ENCODE measurements around the gene MAP2K5.
"Not testable (repeated sequence)": the region's sequence is repeated elsewhere in the genome, so short reads cannot be mapped to it uniquely, and the experiment has no call there.

MAP2K5 gene

DNA sequence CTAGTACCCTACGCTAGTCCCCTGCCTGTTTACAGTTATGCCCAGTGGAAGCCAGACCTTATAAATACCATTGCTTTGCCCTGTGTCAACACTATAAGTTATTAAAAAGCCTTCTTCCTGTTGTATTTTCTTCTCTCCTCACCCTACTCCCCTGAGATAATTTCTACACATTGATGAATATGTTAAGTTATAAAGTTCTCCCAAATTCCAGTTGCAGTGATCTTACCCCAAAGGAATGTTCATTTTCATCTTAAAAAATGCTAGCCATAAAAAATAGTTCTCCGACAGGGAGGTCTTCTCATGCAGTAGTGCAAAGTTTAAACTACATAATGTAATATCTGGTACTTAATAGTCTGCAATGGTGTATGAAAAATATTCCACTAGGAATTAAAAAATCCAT lies 58.6 kb downstream of the MAP2K5 start:
- no peak for DNase-seq (ENCODE audit: low read depth)

DNA sequence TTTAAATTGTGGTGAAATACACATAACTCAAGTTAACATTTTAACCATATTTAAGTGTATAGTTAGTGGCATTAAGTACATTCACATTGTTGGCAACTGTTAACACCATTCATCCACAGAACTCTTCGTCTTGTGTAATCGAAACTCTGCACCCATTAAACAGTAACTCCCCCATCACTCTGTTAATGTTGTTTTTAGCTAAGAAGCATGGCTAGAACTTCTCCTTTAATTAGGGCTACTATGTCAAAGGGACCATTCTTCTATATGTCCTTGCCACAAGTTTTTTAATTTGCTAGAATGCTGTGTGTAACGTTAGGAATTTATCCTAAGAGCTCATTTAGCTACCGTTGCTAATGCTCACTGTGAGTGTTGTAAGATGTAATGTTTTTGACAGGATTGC lies 60.6 kb downstream of the MAP2K5 start:
- DNase-seq (ENCODE audit: low read depth) = no peak

DNA sequence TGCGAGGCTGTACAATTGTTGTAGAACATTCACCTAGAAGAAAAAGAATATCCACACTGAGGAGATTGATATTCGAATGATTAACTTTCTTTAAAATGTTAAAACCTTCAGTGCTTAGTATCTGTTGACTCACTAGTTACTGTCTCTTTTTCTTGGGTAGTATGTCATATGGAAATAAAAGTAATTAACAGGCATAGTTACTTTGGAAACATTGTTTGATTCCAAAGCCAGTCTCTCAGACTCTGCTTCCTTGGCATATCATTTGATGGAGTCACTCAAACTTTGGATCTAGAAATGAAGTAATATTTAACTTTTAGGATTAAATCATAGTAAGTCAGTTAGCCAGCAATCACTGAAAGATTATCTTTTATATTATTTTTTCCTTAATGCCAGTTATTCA lies 63.4 kb downstream of the MAP2K5 start:
- DNase-seq (ENCODE audit: low read depth) = no peak

DNA sequence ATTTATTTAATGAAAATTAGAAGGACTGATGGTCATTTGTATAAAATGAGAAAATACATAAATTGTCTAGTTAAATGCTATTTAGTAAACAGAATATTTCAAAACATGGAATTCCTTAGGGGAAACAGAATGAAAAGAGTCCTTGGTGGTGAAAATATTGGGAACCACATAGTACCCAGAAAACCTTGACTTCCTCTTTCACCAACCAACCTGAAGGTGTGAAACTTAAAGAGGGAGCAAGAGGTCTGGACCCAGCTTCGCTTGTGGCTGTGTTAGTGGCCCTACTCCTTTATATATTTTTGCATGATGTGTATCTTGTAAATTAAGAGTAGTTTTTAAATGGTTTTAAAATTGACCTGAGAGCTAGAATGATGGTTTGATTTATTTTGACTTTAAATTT lies 64.2 kb downstream of the MAP2K5 start:
- no peak for DNase-seq (ENCODE audit: low read depth)

DNA sequence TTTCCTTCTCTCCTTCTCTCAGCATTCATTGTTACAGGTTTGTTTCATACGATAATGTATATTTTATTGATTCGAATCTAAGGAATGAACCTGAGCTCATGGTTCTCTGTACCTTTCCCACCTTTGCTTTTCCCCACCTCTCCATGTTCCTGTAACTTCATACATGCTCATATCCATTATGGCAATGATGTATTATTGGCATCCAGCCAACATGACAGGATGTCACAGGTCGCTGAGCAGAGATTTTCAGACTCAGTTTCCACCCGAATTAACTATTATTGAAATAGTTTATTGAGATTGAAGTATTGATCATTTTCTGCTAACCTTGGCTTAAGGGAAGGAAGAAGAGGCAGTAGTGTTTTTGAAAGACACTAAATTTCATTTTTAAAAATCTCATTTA lies 64.8 kb downstream of the MAP2K5 start:
- DNase-seq (ENCODE audit: low read depth) = no peak

DNA sequence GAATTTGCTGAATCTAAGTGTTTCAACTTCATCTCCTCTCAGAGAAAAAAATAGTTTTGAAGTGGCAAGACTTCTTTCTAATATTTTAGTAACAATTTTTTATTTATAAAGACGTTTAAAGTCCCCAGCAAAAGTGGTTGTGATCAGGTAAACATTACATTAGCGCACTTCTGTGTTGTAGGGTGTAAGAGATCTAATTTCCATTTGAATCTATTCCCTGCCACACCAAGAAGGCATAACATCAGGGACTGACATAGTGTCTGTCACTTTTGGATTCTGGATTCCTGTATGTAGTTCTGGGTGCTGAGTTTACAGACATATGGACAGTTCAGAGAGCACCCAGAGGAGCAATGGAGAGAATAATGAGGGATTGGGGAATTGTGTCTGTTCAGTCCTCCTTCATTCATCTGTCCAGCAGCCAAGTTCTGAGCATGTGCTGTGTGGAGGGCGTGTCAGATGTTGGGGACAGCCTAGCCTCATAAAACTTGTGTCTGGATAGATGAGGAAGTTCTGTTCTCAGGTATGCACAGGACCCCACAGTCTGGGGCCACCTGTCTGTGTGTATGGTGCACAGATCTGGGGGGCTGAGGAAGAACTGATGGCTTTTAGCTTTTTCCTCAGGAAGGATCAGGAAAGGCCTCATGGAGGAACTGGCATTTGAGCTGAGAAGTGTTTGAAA lies 65.6 kb downstream of the MAP2K5 start:
- no peak for DNase-seq (ENCODE audit: low read depth)

DNA sequence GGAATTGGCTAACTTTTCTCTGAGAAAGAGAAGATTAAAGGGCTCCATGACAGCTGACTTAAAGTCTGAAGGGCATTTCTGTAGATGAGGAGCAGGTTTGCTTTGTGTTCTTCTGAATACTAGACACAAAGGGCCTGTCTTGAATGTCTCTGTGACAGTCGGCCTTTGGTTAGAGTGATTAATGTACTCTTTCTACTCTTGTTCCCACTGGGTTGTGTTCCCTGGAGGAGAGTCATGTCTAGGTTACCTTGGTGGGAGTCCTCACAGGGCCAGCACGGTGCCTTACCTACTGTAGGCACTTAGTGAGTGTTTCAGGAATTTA lies 66.1 kb downstream of the MAP2K5 start:
- DNase-seq (ENCODE audit: low read depth) = no peak

DNA sequence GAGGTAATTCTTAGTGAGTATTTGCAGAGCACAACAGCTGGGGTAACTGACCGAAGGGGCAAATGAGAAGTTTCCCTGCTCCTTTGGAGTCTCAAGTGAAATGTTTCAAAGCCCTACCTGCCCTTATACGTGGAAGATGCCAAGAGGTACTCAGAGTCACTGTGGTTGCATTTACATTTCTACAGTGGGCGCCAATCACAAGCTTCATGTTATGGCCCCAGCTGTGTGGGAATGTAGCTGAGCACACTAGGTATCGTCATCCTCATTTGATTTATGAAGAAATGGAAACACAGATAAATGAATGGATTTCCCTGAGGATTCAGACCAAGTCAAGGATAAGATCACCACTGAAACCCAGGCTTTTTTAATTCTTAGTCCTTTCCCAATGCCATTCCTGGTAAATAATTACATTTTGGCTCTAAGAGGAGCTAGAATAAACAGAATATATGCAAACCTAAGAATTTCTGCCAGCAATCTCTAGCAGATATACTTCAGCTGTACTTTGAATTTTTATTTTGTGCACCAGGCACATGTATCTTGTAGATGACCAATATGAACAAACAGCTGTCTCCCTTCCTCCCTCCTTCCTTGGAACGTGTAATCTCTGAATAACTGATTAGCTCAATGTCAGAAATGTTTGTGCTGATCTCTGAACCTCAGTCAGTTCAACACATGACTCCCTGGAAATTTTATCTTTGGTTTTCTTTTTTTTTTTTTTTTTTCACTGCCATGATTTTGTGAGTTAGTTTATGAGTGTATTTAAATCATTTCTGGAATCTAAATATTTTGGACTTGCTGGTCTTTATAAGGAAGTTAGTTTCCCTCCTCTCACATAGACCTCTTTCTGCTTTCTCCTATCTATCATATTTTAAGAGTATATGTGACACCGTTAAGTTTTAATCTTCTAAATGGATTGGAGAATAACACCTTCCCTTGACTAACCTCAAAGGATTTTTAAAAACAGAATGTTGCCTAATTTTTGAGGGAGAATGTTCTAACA lies 69.2 kb downstream of the MAP2K5 start:
- DNase-seq (ENCODE audit: low read depth) = no peak

DNA sequence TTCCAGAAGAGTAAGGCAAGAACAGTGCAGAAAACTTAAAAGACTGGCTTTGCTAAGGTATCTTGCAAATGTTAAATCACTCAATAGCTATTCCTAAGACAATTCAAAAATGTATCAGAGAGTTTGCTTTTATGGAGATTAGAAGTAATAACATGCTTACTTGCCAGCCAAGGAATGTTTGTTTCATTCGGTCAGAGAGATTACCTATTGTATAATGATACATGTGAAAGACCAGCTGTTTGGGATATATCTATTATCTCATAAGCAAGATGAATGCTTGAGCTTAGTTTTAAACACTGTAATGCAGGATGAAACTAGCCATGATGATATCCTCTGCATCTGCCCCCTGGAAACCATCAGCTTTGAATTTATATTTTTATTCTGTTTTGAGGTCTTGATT lies 70.7 kb downstream of the MAP2K5 start:
- no peak for DNase-seq (ENCODE audit: low read depth)

DNA sequence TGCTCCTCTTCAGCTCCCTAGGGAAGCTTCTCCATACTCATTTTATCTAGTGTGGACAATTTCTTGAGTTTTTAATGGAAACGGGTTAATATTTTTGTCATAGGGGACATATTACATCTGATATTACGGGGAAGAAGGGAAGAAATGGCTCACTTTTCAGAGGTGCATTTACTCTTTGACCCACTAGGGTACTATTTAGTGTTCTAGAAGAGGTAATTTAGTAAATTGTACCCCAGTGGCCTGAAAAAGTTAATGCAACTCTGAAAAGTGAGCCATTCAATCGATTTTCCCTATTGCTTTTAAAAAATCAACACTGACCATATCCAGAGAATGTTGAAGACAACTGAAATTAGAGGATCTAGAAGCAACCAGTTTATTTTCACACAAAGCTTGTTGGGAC lies 71.2 kb downstream of the MAP2K5 start:
- no peak for DNase-seq (ENCODE audit: low read depth)

DNA sequence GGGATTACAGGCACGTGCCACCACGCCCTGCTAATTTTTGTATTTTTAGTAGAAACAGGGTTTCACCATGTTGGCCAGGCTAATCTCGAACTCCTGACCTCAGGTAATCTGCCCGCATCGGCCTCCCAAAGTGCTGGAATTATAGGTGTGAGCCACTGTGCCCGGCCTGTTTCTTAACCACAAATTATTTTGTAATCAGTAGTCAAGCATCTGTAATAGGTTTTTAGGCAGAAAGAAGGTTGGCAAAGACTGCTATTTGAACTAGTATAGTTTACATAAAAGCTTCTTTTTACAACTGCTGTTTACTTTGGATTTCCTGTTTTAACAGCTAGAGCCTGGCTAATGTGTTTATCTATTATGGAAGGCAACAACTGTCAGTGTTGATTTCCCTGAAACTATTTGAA lies 72.6 kb downstream of the MAP2K5 start:
- DNase-seq (ENCODE audit: low read depth) = not testable (repeated sequence)

DNA sequence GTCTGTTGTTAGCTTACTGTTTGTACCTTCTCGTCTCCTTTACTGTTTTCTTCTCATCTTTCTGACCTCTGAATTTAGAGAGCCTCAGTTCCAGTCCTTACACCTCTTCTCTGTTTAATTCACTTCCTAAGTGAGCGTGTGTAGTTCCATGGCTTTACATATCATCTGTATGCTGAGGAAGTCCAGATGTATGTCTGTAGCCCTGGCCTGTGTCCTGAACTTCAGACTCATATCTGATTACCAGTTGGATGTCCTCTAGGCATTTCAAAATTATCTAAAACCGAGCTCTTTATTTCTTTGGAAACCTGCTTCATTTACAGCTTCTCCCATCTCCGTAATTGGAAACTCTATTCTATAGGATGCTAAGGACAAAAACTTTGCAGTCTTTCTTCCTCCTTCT lies 75.8 kb downstream of the MAP2K5 start:
- DNase-seq (ENCODE audit: low read depth) = no peak

DNA sequence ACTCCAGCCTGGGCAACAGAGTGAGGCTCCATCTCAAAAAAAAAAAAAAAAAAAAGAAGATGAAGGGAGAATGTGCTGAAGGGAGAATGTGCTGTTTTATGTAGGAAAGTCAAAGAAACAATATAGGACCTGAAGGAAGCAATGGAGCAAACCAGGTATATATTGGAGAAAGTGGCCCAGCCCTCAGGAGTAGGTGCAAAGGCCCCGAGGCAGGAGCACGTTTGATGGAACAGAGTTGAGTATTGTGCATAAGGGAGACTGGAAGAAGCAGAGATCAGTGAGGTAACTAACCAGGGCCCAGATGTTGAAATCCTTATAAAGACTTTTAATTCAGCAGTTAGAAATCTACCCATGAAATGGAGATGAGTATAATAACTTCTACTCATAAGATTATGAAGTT lies 79.6 kb downstream of the MAP2K5 start:
- DNase-seq (ENCODE audit: low read depth) = no peak

DNA sequence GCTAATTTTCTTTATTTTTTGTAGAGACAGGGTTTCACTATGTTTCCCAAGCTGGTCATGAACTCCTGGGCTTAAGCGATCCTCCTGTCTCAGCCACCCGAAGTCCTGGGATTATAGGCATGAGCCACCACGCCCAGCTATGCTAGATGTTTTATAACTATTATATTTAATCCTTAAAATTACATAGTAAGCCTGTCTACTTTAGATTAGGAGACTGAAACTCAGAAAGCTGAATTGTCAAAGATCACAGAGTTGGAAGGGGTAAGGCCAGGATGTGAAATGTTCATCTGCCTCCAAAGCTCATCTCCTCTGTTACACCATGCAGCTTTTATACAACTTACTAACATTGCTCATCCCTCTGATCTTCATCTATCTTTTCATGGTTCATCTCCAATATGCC lies 89.8 kb downstream of the MAP2K5 start:
- DNase-seq (ENCODE audit: low read depth) = no peak

DNA sequence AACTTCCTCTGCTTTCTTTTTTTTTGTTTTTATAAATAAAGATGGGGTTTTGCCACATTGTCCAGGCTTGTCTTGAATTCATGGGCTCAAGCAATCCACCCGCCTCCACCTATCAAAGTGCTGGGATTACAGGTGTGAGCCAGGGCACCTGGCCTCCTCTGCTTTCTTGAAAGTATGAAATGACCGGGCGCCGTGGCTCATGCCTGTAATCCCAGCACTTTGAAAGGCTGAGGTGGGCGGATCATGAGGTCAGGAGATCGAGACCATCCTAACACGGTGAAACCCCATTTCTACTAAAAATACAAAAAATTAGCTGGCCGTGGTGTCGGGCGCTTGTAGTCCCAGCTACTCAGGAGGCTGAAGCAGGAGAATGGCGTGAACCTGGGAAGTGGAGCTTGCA lies 93.4 kb downstream of the MAP2K5 start:
- not testable (repeated sequence) for DNase-seq (ENCODE audit: low read depth)

DNA sequence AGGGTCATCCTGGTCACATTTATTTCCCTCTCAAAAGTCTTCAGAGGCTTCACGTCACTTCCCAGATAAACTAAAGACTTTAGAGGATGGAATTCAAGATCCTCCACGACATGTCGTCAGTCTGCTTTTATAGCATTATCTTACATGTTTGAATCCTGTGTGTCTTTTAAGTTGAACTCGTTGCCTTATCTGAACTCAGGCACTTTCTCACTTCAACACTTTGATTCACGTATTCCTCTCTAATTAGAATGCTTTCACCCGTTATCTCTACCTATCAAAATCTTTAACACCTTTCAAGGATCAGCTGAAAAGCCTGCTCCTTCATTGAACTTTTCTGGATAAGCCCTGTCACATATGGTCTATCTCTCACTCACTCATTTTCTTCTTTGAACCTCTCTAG lies 97.1 kb downstream of the MAP2K5 start:
- no peak for DNase-seq (ENCODE audit: low read depth)

DNA sequence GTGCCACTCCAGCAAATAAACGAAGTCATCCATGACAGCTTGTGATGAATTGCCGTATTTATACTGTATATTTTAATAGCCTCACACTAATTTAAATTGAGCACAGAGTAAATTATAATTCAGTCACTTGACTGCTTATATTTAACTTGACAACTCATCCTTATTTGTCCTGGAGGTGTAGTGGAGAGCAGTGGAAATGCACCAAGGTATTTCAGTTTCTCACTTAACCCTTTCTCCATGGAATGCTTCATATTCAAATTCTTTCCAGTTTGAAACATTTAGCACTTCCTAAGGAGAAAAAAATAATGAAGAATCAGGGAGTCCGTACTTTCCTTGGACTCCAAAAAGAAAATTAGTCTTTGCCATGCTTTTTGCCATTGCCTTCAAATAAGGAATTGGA lies 99.0 kb downstream of the MAP2K5 start:
- no peak for DNase-seq (ENCODE audit: low read depth)

DNA sequence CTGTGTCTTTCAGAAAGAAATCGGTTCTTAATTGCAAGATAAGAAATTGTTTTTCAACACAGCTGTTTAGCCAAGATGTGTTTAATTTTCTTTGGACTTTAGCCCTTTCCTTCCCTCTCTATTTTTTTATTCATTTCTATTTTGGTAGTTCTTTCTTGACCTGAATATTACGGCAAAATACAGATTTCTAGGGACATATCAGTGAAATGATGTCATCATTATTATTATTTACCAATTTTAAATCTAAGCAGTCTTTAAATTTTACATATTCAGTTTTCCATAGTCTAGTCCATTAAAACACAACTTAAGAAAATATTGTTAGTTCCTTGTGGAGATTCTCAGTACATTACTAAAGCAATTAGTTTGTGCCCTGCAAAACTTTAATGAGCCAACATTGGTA lies 104.3 kb downstream of the MAP2K5 start:
- no peak for DNase-seq (ENCODE audit: low read depth)

DNA sequence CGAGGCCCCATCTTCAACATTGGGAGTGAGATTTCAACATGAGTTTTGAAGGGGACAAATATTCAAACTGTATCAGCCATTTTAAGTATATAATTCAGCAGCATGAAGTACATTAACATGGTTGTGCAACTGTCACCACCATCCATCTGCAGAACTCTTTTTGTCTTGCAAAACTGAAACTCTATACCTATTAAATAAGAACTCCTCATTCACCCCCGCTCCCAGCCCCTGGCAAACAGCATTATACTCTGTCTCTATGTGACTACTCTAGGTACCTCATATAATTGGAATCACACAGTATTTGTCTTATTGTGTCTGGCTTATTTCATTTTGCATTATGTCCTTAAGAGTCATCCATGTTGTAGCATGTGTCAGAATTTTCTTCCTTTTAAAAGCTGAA lies 110.1 kb downstream of the MAP2K5 start:
- DNase-seq (ENCODE audit: low read depth) = no peak

DNA sequence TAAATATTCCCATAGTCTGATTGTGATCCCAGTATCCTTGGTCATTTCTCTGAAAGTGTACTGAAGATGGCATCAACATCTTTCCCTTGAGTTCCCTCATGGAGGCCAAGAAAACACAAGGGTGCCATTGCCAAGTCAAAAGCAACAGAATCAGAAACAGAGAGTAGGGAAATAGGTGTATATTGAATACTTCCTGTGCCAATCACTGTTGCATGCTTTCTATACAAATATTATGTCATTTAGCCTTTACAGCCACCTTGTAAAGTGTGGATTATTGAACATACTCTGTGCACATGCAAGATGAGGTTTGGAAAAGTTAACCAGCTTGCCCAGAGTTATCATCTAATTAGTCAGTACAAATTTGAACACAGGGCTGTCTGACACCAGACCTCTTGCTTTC lies 117.9 kb downstream of the MAP2K5 start:
- no peak for DNase-seq (ENCODE audit: low read depth)

DNA sequence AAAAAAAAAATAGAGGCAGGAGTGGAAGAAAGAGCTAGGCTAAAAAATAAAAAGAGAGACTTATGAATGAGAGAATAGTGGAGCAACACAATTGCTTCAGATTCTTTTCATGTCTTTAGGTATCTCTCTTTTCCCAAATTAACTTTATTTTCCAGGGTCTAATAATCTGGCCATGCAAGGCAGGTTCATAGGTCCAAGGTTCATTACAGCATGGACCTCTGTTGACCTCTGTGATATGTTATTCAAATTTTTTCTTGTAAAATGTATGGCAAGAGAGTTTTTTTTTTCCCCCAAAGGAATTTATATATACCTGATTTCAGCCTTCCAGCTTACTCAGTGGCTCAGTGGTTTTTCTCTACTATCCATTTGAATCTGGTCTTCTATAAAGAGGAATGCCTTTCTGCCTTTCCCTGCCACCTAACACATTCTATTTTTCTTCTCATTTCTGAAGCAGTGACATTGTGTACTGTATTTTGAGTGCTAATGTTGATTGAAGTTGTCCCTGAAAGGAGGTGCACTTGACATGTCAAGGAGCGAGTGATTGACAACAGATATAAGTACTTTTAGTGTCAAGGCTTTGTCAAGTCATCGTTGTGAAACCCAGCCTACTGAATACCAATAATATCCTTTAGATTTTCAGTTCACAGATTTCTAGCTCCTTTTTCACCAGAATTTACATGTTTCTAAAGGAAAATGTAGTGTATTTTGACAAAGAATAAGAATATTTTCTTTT lies 118.5 kb downstream of the MAP2K5 start:
- DNase-seq (ENCODE audit: low read depth) = no peak

DNA sequence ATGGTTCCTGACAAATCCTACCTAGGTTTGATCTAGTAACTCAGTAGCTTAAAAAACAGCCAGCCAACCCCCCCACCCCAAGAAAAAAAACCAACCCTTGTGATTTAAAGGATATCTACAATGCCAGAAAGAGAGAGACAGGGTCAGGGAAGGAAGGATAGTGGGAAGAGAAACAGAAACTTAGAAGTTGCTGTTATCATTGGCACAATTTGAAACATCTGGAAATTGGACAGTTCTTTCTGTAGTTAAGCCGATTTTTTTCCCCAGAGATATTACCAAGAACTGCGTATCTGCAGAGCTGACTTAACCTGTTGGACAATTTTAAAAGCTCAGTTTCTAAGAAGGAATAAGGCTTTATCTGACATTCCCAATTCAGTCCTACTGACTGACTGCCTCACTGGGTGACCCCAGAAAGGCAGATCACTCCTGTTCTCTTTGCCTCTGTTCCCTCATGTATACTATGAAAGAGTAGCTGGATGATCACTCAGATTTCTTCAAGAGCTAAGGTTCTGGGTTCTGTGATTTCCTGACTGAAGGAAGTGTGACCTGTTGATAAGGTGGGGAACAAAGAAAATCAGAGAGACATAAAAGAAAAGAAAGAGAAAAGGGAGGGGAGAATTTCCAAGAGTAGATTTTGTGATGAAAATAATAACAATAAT lies 128.3 kb downstream of the MAP2K5 start:
- no peak for DNase-seq (ENCODE audit: low read depth)

Data from activated gamma-delta T cell treated with anti-CD3 and anti-CD28 coated beads, Interleukin-2, amount 50 U/mL, for 16 hours (primary cell).